WTC11 (cell line): ENCODE measurements around the gene PXK. TPM values are rescaled to one million over a fixed set of nuclear protein-coding genes. Genes with fewer than 3 reads are reported as not detected.

Experiments used
- ATAC-seq: fragments of 200-7000 bp; cut with Tn5 transposase; 2 replicates; pipeline ENCODE4 v1.10.0; 2021; ENCODE audit warnings: mild to moderate bottlenecking, moderate library complexity
- CTCF ChIA-PET: fragments of 300-600 bp; sonication (Branson Sonifier 250); formaldehyde crosslinking; loops from one replicate; lab custom pipeline; 2021; ENCODE audit warnings: antibody characterized with exemption; lab: Charles Lee
- POLR2A ChIA-PET: fragments of 350-600 bp; sonication (Branson Sonifier 250); formaldehyde crosslinking; loops from one replicate; lab custom pipeline; 2021; ENCODE audit warnings: antibody characterized with exemption; lab: Charles Lee
- DNase-seq: peaks from one replicate; pipeline ENCODE4 v3.0.0; 2021; ENCODE audit warnings: low spot score
- H3K27ac Mint-ChIP-seq: 2 replicates; pipeline ENCODE4 v1.8.0; 2021; ENCODE audit warnings: mixed read lengths
- H3K27me3 Mint-ChIP-seq: 2 replicates; pipeline ENCODE4 v1.8.0; 2021; ENCODE audit warnings: low read depth, mild to moderate bottlenecking, moderate library complexity, mixed read lengths
- H3K36me3 Mint-ChIP-seq: 2 replicates; pipeline ENCODE4 v1.8.0; 2021; ENCODE audit warnings: mixed read lengths
- H3K4me1 Mint-ChIP-seq: 2 replicates; pipeline ENCODE4 v1.8.0; 2022; ENCODE audit warnings: mixed read lengths
- H3K4me3 Mint-ChIP-seq: 2 replicates; pipeline ENCODE4 v1.8.0; 2021; ENCODE audit warnings: mild to moderate bottlenecking, moderate library complexity, mixed read lengths
- H3K9me3 Mint-ChIP-seq: 2 replicates; pipeline ENCODE4 v1.8.0; 2021; ENCODE audit warnings: mixed read lengths
- ETV6 ChIP-seq: sonication (generic); formaldehyde crosslinking; IDR thresholded peaks from 2 replicates; pipeline ENCODE4 v1.8.1; 2022; ENCODE audit warnings: mild to moderate bottlenecking, missing genetic modification reagents
- GTF2I ChIP-seq: fragments of 250-450 bp; sonication (Bioruptor Pico); conservative IDR thresholded peaks from 2 replicates; pipeline ENCODE4 v1.4.0; 2021; ENCODE audit warnings: mild to moderate bottlenecking
- MXD4 ChIP-seq: fragments of 250-450 bp; sonication (Bioruptor Pico); IDR thresholded peaks from 2 replicates; pipeline ENCODE4 v1.8.0; 2021; ENCODE audit warnings: mild to moderate bottlenecking, moderate library complexity, borderline replicate concordance
- NFATC4 ChIP-seq: fragments of 250-450 bp; sonication (Bioruptor Pico); IDR thresholded peaks from 2 replicates; pipeline ENCODE4 v1.9.0; 2021; ENCODE audit warnings: mild to moderate bottlenecking
- NFYB ChIP-seq: sonication (generic); formaldehyde crosslinking; conservative IDR thresholded peaks from 2 replicates; pipeline ENCODE4 v1.8.0; 2022; ENCODE audit warnings: low read depth, missing genetic modification reagents
- RELA ChIP-seq: sonication (generic); formaldehyde crosslinking; IDR thresholded peaks from 2 replicates; pipeline ENCODE4 v1.8.1; 2022; ENCODE audit warnings: missing genetic modification reagents, mild to moderate bottlenecking, borderline replicate concordance
- RORB ChIP-seq: fragments of 250-450 bp; sonication (Bioruptor Pico); IDR thresholded peaks from 2 replicates; pipeline ENCODE4 v1.9.0; 2021; ENCODE audit warnings: mild to moderate bottlenecking
- SOX15 ChIP-seq: fragments of 250-450 bp; sonication (Bioruptor Pico); IDR thresholded peaks from 2 replicates; pipeline ENCODE4 v1.9.0; 2021; ENCODE audit warnings: mild to moderate bottlenecking
- TCF7 ChIP-seq: sonication (generic); formaldehyde crosslinking; IDR thresholded peaks from 2 replicates; pipeline ENCODE4 v1.8.0; 2022; ENCODE audit warnings: mild to moderate bottlenecking, low read depth, missing genetic modification reagents, moderate library complexity
- TP53 ChIP-seq: sonication (generic); formaldehyde crosslinking; IDR thresholded peaks from 2 replicates; pipeline ENCODE4 v1.8.1; 2023; ENCODE audit warnings: mild to moderate bottlenecking, missing genetic modification reagents
- ZNF263 ChIP-seq: sonication (generic); formaldehyde crosslinking; IDR thresholded peaks from 2 replicates; pipeline ENCODE4 v1.8.1; 2022; ENCODE audit warnings: low read depth, mild to moderate bottlenecking, moderate library complexity, missing genetic modification reagents
- ZNF416 ChIP-seq: fragments of 250-450 bp; sonication (Bioruptor Pico); IDR thresholded peaks from 2 replicates; pipeline ENCODE4 v1.9.0; 2021; ENCODE audit warnings: mild to moderate bottlenecking, inconsistent platforms
- ZNF671 ChIP-seq: fragments of 250-450 bp; sonication (Bioruptor Pico); IDR thresholded peaks from 2 replicates; pipeline ENCODE4 v1.8.0; 2021; ENCODE audit warnings: mild to moderate bottlenecking
- total RNA-seq: library from RNA; stranded (reverse); gene quantifications from 3 replicates; pipeline ENCODE4 v1.2.3, GENCODE V29; 2021
- TF ChIP-seq, protein P1 (sequence below): fragments of 250-450 bp; sonication (Bioruptor Pico); IDR thresholded peaks from 2 replicates; pipeline ENCODE4 v1.9.0; 2021; ENCODE audit warnings: mild to moderate bottlenecking
- TF ChIP-seq, protein P2 (sequence below): sonication (generic); formaldehyde crosslinking; IDR thresholded peaks from 2 replicates; pipeline ENCODE4 v1.8.1; 2023; ENCODE audit warnings: mild to moderate bottlenecking, missing genetic modification reagents
- TF ChIP-seq, protein P3 (sequence below): sonication (generic); formaldehyde crosslinking; IDR thresholded peaks from 2 replicates; pipeline ENCODE4 v1.8.1; 2022; ENCODE audit warnings: mild to moderate bottlenecking, moderate library complexity, missing genetic modification reagents
- TF ChIP-seq, protein P4 (sequence below): sonication (generic); formaldehyde crosslinking; IDR thresholded peaks from 2 replicates; pipeline ENCODE4 v1.8.0; 2022; ENCODE audit warnings: mild to moderate bottlenecking, missing genetic modification reagents
- TF ChIP-seq, protein P5 (sequence below): sonication (generic); formaldehyde crosslinking; IDR thresholded peaks from 2 replicates; pipeline ENCODE4 v1.8.1; 2023; ENCODE audit warnings: mild to moderate bottlenecking, missing genetic modification reagents, moderate library complexity
- TF ChIP-seq, protein P6 (sequence below): sonication (generic); formaldehyde crosslinking; IDR thresholded peaks from 2 replicates; pipeline ENCODE4 v1.8.0; 2023; ENCODE audit warnings: mild to moderate bottlenecking, missing genetic modification reagents
- TF ChIP-seq, protein P7 (sequence below): sonication (generic); formaldehyde crosslinking; IDR thresholded peaks from 2 replicates; pipeline ENCODE4 v1.8.1; 2023; ENCODE audit warnings: mild to moderate bottlenecking, missing genetic modification reagents, moderate library complexity
- TF ChIP-seq, protein P8 (sequence below): sonication (generic); formaldehyde crosslinking; IDR thresholded peaks from 2 replicates; pipeline ENCODE4 v1.8.0; 2023; ENCODE audit warnings: missing genetic modification reagents
- TF ChIP-seq, protein P9 (sequence below): sonication (generic); formaldehyde crosslinking; IDR thresholded peaks from 2 replicates; pipeline ENCODE4 v1.8.1; 2022; ENCODE audit warnings: mild to moderate bottlenecking, missing genetic modification reagents, moderate library complexity, borderline replicate concordance

The PXK gene
- total RNA-seq, 1 experiment from 2014 or later = 9.4 TPM

DNA sequence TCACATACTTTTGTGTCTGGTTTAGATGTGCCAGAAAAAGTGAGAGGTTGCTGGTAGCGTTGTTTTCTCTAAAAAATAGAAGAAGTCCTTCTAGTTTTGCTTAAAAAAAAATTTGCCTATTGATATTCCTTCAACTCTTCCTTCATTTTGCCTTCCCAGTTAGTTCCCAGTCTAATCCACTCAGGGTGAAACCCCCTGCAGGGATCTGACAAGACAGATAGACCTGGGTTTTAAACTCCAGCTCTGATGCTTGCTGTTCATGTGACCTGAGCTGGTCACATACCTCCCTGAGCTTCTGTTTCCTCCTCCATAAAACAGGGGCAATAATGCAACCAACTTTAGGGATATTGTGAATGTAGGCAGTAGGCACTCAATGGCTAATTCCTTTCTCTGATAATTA, 140.6 kb downstream of the PXK start (continued):
- TF ChIP-seq, protein P1, sequence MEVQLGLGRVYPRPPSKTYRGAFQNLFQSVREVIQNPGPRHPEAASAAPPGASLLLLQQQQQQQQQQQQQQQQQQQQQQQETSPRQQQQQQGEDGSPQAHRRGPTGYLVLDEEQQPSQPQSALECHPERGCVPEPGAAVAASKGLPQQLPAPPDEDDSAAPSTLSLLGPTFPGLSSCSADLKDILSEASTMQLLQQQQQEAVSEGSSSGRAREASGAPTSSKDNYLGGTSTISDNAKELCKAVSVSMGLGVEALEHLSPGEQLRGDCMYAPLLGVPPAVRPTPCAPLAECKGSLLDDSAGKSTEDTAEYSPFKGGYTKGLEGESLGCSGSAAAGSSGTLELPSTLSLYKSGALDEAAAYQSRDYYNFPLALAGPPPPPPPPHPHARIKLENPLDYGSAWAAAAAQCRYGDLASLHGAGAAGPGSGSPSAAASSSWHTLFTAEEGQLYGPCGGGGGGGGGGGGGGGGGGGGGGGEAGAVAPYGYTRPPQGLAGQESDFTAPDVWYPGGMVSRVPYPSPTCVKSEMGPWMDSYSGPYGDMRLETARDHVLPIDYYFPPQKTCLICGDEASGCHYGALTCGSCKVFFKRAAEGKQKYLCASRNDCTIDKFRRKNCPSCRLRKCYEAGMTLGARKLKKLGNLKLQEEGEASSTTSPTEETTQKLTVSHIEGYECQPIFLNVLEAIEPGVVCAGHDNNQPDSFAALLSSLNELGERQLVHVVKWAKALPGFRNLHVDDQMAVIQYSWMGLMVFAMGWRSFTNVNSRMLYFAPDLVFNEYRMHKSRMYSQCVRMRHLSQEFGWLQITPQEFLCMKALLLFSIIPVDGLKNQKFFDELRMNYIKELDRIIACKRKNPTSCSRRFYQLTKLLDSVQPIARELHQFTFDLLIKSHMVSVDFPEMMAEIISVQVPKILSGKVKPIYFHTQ (CRISPR knock-in tag) = no peak
- TF ChIP-seq, protein P2, sequence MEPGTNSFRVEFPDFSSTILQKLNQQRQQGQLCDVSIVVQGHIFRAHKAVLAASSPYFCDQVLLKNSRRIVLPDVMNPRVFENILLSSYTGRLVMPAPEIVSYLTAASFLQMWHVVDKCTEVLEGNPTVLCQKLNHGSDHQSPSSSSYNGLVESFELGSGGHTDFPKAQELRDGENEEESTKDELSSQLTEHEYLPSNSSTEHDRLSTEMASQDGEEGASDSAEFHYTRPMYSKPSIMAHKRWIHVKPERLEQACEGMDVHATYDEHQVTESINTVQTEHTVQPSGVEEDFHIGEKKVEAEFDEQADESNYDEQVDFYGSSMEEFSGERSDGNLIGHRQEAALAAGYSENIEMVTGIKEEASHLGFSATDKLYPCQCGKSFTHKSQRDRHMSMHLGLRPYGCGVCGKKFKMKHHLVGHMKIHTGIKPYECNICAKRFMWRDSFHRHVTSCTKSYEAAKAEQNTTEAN (CRISPR knock-in tag) = no peak
- TF ChIP-seq, protein P3, sequence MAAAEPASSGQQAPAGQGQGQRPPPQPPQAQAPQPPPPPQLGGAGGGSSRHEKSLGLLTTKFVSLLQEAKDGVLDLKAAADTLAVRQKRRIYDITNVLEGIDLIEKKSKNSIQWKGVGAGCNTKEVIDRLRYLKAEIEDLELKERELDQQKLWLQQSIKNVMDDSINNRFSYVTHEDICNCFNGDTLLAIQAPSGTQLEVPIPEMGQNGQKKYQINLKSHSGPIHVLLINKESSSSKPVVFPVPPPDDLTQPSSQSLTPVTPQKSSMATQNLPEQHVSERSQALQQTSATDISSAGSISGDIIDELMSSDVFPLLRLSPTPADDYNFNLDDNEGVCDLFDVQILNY (CRISPR knock-in tag) = no peak
- TF ChIP-seq TP53 (CRISPR knock-in tag) = no peak
- no peak for TF ChIP-seq SOX15 (CRISPR knock-in tag)
- TF ChIP-seq NFATC4 = no peak
- TF ChIP-seq ZNF263 (CRISPR knock-in tag) = no peak
- no peak for TF ChIP-seq ZNF416 (CRISPR knock-in tag)
- TF ChIP-seq RORB = no peak

DNA sequence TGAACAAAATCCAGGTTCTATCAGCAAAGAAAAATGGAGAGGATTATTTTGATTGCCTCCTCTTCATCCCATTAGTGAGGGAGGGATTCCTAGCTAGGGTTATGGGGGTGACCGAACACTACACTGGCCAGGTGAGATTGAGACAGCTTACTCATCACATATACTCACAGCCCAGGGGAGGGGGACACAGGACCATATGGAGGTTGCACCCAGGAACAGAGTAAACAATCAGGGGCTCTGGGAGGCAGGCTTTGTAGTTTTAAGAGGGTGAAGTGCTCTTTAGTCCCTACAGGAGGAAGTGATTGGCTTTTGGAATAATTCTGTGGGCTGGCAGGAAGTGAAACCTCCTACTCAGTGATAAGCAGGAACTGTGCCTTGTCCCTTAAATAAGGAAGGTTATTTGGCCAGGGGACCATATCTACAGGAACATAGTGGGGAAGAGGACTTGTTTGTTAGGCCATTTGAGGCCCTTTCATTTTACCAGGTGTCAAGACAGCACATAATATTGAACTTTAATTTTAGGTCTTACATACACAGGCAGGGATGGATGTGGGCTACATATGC, 141.7 kb downstream of the PXK start:
- CTCF ChIA-PET = interaction anchor here (1.0 to 2.9 kb wide), 3 partner anchors 11 to 51 kb away, joined by 4 to 17 read pairs (median 4); partner anchors contain the start of gene KCTD6
- Mint-ChIP-seq H3K27me3 (no peaks in the 10 kb centered on the region), H3K4me1 (peaks cover 31% of the 10 kb centered on the region)

More for the DNA sequence above, 141.7 kb downstream of the PXK start:
- Mint-ChIP-seq H3K9me3 (no peaks in the 10 kb centered on the region; the same call in 1 of the 2 replicates), H3K27ac (no peak overlapping the region)
- POLR2A ChIA-PET = no interaction called here
- TF ChIP-seq GTF2I = no peak
- TF ChIP-seq ETV6 (CRISPR knock-in tag) = no peak
- TF ChIP-seq, protein P4, sequence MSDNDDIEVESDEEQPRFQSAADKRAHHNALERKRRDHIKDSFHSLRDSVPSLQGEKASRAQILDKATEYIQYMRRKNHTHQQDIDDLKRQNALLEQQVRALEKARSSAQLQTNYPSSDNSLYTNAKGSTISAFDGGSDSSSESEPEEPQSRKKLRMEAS = no peak
- TF ChIP-seq, protein P5, sequence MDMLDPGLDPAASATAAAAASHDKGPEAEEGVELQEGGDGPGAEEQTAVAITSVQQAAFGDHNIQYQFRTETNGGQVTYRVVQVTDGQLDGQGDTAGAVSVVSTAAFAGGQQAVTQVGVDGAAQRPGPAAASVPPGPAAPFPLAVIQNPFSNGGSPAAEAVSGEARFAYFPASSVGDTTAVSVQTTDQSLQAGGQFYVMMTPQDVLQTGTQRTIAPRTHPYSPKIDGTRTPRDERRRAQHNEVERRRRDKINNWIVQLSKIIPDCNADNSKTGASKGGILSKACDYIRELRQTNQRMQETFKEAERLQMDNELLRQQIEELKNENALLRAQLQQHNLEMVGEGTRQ (CRISPR knock-in tag) = no peak
- TF ChIP-seq, protein P6, sequence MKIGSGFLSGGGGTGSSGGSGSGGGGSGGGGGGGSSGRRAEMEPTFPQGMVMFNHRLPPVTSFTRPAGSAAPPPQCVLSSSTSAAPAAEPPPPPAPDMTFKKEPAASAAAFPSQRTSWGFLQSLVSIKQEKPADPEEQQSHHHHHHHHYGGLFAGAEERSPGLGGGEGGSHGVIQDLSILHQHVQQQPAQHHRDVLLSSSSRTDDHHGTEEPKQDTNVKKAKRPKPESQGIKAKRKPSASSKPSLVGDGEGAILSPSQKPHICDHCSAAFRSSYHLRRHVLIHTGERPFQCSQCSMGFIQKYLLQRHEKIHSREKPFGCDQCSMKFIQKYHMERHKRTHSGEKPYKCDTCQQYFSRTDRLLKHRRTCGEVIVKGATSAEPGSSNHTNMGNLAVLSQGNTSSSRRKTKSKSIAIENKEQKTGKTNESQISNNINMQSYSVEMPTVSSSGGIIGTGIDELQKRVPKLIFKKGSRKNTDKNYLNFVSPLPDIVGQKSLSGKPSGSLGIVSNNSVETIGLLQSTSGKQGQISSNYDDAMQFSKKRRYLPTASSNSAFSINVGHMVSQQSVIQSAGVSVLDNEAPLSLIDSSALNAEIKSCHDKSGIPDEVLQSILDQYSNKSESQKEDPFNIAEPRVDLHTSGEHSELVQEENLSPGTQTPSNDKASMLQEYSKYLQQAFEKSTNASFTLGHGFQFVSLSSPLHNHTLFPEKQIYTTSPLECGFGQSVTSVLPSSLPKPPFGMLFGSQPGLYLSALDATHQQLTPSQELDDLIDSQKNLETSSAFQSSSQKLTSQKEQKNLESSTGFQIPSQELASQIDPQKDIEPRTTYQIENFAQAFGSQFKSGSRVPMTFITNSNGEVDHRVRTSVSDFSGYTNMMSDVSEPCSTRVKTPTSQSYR (CRISPR knock-in tag) = no peak
- TF ChIP-seq, protein P7, sequence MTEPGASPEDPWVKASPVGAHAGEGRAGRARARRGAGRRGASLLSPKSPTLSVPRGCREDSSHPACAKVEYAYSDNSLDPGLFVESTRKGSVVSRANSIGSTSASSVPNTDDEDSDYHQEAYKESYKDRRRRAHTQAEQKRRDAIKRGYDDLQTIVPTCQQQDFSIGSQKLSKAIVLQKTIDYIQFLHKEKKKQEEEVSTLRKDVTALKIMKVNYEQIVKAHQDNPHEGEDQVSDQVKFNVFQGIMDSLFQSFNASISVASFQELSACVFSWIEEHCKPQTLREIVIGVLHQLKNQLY = no peak
- no peak for TF ChIP-seq RELA (CRISPR knock-in tag)
- no peak for TF ChIP-seq ZNF671 (CRISPR knock-in tag)
- no peak for TF ChIP-seq MXD4 (CRISPR knock-in tag)
- no peak for TF ChIP-seq NFYB (CRISPR knock-in tag)
- TF ChIP-seq, protein P8, sequence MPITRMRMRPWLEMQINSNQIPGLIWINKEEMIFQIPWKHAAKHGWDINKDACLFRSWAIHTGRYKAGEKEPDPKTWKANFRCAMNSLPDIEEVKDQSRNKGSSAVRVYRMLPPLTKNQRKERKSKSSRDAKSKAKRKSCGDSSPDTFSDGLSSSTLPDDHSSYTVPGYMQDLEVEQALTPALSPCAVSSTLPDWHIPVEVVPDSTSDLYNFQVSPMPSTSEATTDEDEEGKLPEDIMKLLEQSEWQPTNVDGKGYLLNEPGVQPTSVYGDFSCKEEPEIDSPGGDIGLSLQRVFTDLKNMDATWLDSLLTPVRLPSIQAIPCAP (CRISPR knock-in tag) = no peak
- no peak for TF ChIP-seq TCF7
- no peak for TF ChIP-seq NFATC4
- TF ChIP-seq, protein P9, sequence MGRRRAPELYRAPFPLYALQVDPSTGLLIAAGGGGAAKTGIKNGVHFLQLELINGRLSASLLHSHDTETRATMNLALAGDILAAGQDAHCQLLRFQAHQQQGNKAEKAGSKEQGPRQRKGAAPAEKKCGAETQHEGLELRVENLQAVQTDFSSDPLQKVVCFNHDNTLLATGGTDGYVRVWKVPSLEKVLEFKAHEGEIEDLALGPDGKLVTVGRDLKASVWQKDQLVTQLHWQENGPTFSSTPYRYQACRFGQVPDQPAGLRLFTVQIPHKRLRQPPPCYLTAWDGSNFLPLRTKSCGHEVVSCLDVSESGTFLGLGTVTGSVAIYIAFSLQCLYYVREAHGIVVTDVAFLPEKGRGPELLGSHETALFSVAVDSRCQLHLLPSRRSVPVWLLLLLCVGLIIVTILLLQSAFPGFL (CRISPR knock-in tag) = no peak
- TF ChIP-seq, all 79 proteins: peak for 0
- 0 out of 2 replicates have a peak, but pooled peaks have one; percentile 15 for ATAC-seq
- DNase-seq = no peak
- H3K4me3 Mint-ChIP-seq = no peak overlapping the region
- H3K36me3 Mint-ChIP-seq = no peaks in the 10 kb centered on the region
